MCF 10A (cell line): ENCODE data around the gene BHLHA15. TPM values are rescaled to one million over a fixed set of nuclear protein-coding genes. Genes with fewer than 3 reads are reported as not detected.

Experiments used
- BruUV-seq: library from RNA; stranded (reverse); fragments of 400-500 nt; replicated peaks from 2 replicates; lab custom pipeline; 2021; lab: Mats Ljungman, UMichigan
- CTCF ChIA-PET: fragments of 300-600 bp; sonication (Branson Sonifier 250); formaldehyde crosslinking; extraction: SDS; loops from one replicate; lab custom pipeline; 2021; ENCODE audit warnings: antibody characterized with exemption, inconsistent platforms; lab: Yijun Ruan, JAX
- POLR2A ChIA-PET: fragments of 300-600, 350-650 bp; sonication (Branson Sonifier 250); formaldehyde crosslinking; extraction: SDS; loops from one replicate; lab custom pipeline; 2020; ENCODE audit warnings: antibody characterized with exemption, inconsistent platforms; lab: Yijun Ruan, JAX
- DNase-seq: peaks from one replicate; pipeline ENCODE4 v3.0.0-alpha.2; 2018; ENCODE audit not compliant: unreplicated experiment
- H3K27ac Mint-ChIP-seq: one replicate; pipeline ENCODE4 v1.8.0; 2022; ENCODE audit warnings: mild to moderate bottlenecking, low read depth, mixed read lengths; ENCODE audit not compliant: unreplicated experiment
- H3K27me3 Mint-ChIP-seq: one replicate; pipeline ENCODE4 v1.8.0; 2022; ENCODE audit warnings: mixed read lengths; ENCODE audit not compliant: insufficient read depth, unreplicated experiment
- H3K36me3 Mint-ChIP-seq: one replicate; pipeline ENCODE4 v1.8.0; 2022; ENCODE audit warnings: mild to moderate bottlenecking, moderate library complexity, mixed read lengths; ENCODE audit not compliant: insufficient read depth, unreplicated experiment
- H3K4me1 Mint-ChIP-seq: one replicate; pipeline ENCODE4 v1.8.0; 2022; ENCODE audit warnings: mixed read lengths; ENCODE audit not compliant: insufficient read depth, unreplicated experiment
- H3K4me3 Mint-ChIP-seq: one replicate; pipeline ENCODE4 v1.8.0; 2022; ENCODE audit warnings: mild to moderate bottlenecking, moderate library complexity, mixed read lengths; ENCODE audit not compliant: unreplicated experiment
- H3K9me3 Mint-ChIP-seq: one replicate; pipeline ENCODE4 v1.8.0; 2022; ENCODE audit warnings: mixed read lengths; ENCODE audit not compliant: unreplicated experiment
- CTCF ChIP-seq: fragments of 200-600 bp; IDR thresholded peaks from one replicate; pipeline ENCODE4 v1.8.0; 2022; ENCODE audit warnings: antibody characterized with exemption, mild to moderate bottlenecking; ENCODE audit not compliant: unreplicated experiment
- intact Hi-C: fragments of 100-400 bp; cut with micrococcal nuclease; formaldehyde crosslinking; loops from 2 replicates; pipeline ENCODE4 v1.14.1; 2022
- total RNA-seq: library from RNA; stranded (reverse); gene quantifications from 2 replicates; pipeline ENCODE4 v1.2.3, GENCODE V29; 2022

Gene BHLHA15
- total RNA-seq, 1 experiment from 2014 or later, result 3.2 TPM

GRCh38 chr7:98167653-98168052 lies 43.6 kb upstream of the BHLHA15 start:
- no peak overlapping the region for H3K4me3 Mint-ChIP-seq
- H3K36me3 Mint-ChIP-seq, result peaks cover 32% of the 10 kb centered on the region
- POLR2A ChIA-PET, result interaction anchor here (2.2 kb wide), 1 partner anchor 145 kb away, joined by 36 read pairs; no protein-coding TSS in a partner anchor
- TF ChIP-seq CTCF, result no peak
- no peak for DNase-seq
- intact Hi-C loops, result loop anchor here (1.0 to 10.0 kb wide), 3 partner anchors 61 to 293 kb away; partner anchors contain the start of genes ASNS and LMTK2
- CTCF ChIA-PET, result interaction anchor here (0.6 to 26.1 kb wide), 21 partner anchors 9 to 302 kb away, joined by 3 to 739 read pairs (median 5); partner anchors contain the start of gene LMTK2
- H3K9me3 Mint-ChIP-seq, result no peaks in the 10 kb centered on the region
- no TSS peak for BruUV-seq
- H3K4me1 Mint-ChIP-seq, result peaks cover 9% of the 10 kb centered on the region
- H3K27me3 Mint-ChIP-seq, result no peaks in the 10 kb centered on the region
- no peak overlapping the region for H3K27ac Mint-ChIP-seq

GRCh38 chr7:98168181-98168903 lies 42.9 kb upstream of the BHLHA15 start:
- peak; percentile 86 for TF ChIP-seq CTCF
- Mint-ChIP-seq H3K4me1 (peaks cover 9% of the 10 kb centered on the region), H3K9me3 (no peaks in the 10 kb centered on the region), H3K36me3 (peaks cover 39% of the 10 kb centered on the region), H3K27me3 (no peaks in the 10 kb centered on the region), H3K27ac (no peak overlapping the region), H3K4me3 (no peak overlapping the region)
- POLR2A ChIA-PET, result interaction anchor here (0.7 to 2.2 kb wide), 9 partner anchors 12 to 146 kb away, joined by 3 to 36 read pairs (median 3); no protein-coding TSS in a partner anchor
- CTCF ChIA-PET, result interaction anchor here (0.5 to 26.1 kb wide), 57 partner anchors 10 to 1013 kb away, joined by 3 to 739 read pairs (median 4); partner anchors contain the start of genes ASNS and LMTK2
- DNase-seq, result peak; percentile 82
- intact Hi-C loops, result loop anchor here (1.0 to 10.0 kb wide), 3 partner anchors 62 to 294 kb away; partner anchors contain the start of genes ASNS and LMTK2
- no TSS peak for BruUV-seq

- intact Hi-C loops, result loop anchor here (1.0 to 10.0 kb wide), 3 partner anchors 63 to 294 kb away; partner anchors contain the start of genes ASNS and LMTK2
- no TSS peak for BruUV-seq
- H3K4me1 Mint-ChIP-seq, result peaks cover 7% of the 10 kb centered on the region
- no peak for DNase-seq
- H3K9me3 Mint-ChIP-seq, result no peaks in the 10 kb centered on the region
- no peaks in the 10 kb centered on the region for H3K27me3 Mint-ChIP-seq
- no peak overlapping the region for H3K4me3 Mint-ChIP-seq
- ChIA-PET CTCF (interaction anchor here (0.5 to 26.1 kb wide), 54 partner anchors 10 to 1721 kb away, joined by 3 to 739 read pairs (median 4); partner anchors contain the start of genes ASNS and LMTK2), POLR2A (interaction anchor here (0.7 to 2.2 kb wide), 9 partner anchors 11 to 147 kb away, joined by 3 to 36 read pairs (median 3); no protein-coding TSS in a partner anchor)
- H3K27ac Mint-ChIP-seq, result no peak overlapping the region
- TF ChIP-seq CTCF, result no peak
- H3K36me3 Mint-ChIP-seq, result peaks cover 39% of the 10 kb centered on the region
Measured at GRCh38 chr7:98168904-98169621, 42.2 kb upstream of the BHLHA15 start.
